CD14-positive monocyte (primary cell): ENCODE data around the gene ELMO3. TPM values are rescaled to one million over a fixed set of nuclear protein-coding genes. Genes with fewer than 3 reads are reported as not detected.

ENCODE experiments used
- DNase-seq, 3 donors: peaks; one replicate each; pipeline ENCODE4 v3.0.0-alpha.2; 2011 to 2022
- H2AFZ ChIP-seq: 2 replicates; pipeline ENCODE4 v1.6.0; 2012; ENCODE audit warnings: mild to moderate bottlenecking, low read depth, low read length, inconsistent platforms; ENCODE audit not compliant: insufficient read depth, poor library complexity, severe bottlenecking
- H3K27ac ChIP-seq, 2 donors: 1 replicate in 1 of 2; 2 replicates in 1 of 2; pipeline ENCODE4 v1.5.1; 2012 to 2013; ENCODE audit warnings: low read length in 2 of 2, control low read depth in 1 of 2, inconsistent platforms in 1 of 2, low read depth in 1 of 2, mild to moderate bottlenecking in 1 of 2
- H3K27me3 ChIP-seq, 2 donors: one replicate each; pipeline versions ENCODE4 v1.6.0 to v1.6.1; 2011 to 2013; ENCODE audit warnings: low read length in 2 of 2; ENCODE audit not compliant: control insufficient read depth in 2 of 2, insufficient read depth in 2 of 2
- H3K36me3 ChIP-seq, 2 donors: replicated peaks in 1 of 2; 1 replicate in 1 of 2; 2 replicates in 1 of 2; pipeline versions ENCODE4 v1.5.1 to v1.6.1; 2012 to 2013; ENCODE audit warnings: low read length in 2 of 2, control low read depth in 1 of 2, inconsistent platforms in 1 of 2, mild to moderate bottlenecking in 1 of 2; ENCODE audit not compliant: insufficient read depth in 2 of 2, control insufficient read depth in 1 of 2
- H3K4me1 ChIP-seq, 2 donors: 1 replicate in 1 of 2; 2 replicates in 1 of 2; pipeline versions ENCODE4 v1.5.1 to v1.6.1; 2012 to 2013; ENCODE audit warnings: low read length in 2 of 2, control low read depth in 1 of 2, inconsistent platforms in 1 of 2, mild to moderate bottlenecking in 1 of 2, moderate library complexity in 1 of 2; ENCODE audit not compliant: insufficient read depth in 2 of 2, control insufficient read depth in 1 of 2
- H3K4me2 ChIP-seq: replicated peaks from 2 replicates; pipeline ENCODE3; 2012; ENCODE audit warnings: low read length, moderate library complexity, mild to moderate bottlenecking; ENCODE audit not compliant: poor library complexity, severe bottlenecking; ENCODE audit errors: extremely low read depth
- H3K4me3 ChIP-seq, 3 experiments: fragments of 200-600 bp in 1 of 3; sonication (generic) in 1 of 3; replicated peaks in 1 of 3; 1 replicate in 2 of 3; 2 replicates in 1 of 3; pipeline ENCODE4 v1.5.1; 2011 to 2013; ENCODE audit warnings: low read length in 3 of 3, mild to moderate bottlenecking in 3 of 3, control low read depth in 2 of 3, low read depth in 2 of 3, inconsistent platforms in 1 of 3, moderate library complexity in 1 of 3
- H3K79me2 ChIP-seq: 2 replicates; pipeline ENCODE4 v1.6.0; 2012; ENCODE audit warnings: mild to moderate bottlenecking, control low read depth, inconsistent platforms, low read length, moderate library complexity; ENCODE audit not compliant: insufficient read depth
- H3K9ac ChIP-seq: 2 replicates; pipeline ENCODE4 v1.6.0; 2017; ENCODE audit warnings: low read length, mild to moderate bottlenecking; ENCODE audit not compliant: insufficient read depth, poor library complexity, severe bottlenecking
- H3K9me3 ChIP-seq, 2 donors: replicated peaks in 1 of 2; 1 replicate in 1 of 2; 2 replicates in 1 of 2; pipeline versions ENCODE4 v1.5.1 to v1.6.1; 2012 to 2013; ENCODE audit warnings: low read length in 2 of 2, control low read depth in 1 of 2; ENCODE audit not compliant: control insufficient read depth in 1 of 2, insufficient read depth in 1 of 2
- H4K20me1 ChIP-seq: 2 replicates; pipeline ENCODE4 v1.6.0; 2012; ENCODE audit warnings: mild to moderate bottlenecking, low read length, control low read depth, moderate library complexity; ENCODE audit not compliant: insufficient read depth
- H3K27ac Mint-ChIP-seq, 7 donors: one replicate each; pipeline ENCODE4 v1.8.0; 2020; ENCODE audit warnings: mild to moderate bottlenecking in 7 of 7, mixed read lengths in 7 of 7, moderate library complexity in 6 of 7, inconsistent platforms in 2 of 7
- H3K27me3 Mint-ChIP-seq, 3 donors: one replicate each; pipeline ENCODE4 v1.8.0; 2021 to 2022; ENCODE audit warnings: low read depth in 3 of 3, mild to moderate bottlenecking in 3 of 3, mixed read lengths in 3 of 3, moderate library complexity in 3 of 3, inconsistent platforms in 1 of 3
- H3K36me3 Mint-ChIP-seq, 2 donors: one replicate each; pipeline ENCODE4 v1.8.0; 2020; ENCODE audit warnings: mixed read lengths in 2 of 2, inconsistent platforms in 1 of 2, mild to moderate bottlenecking in 1 of 2
- H3K4me1 Mint-ChIP-seq: one replicate; pipeline ENCODE4 v1.8.0; 2020; ENCODE audit warnings: mild to moderate bottlenecking, mixed read lengths
- H3K4me3 Mint-ChIP-seq, 2 donors: one replicate each; pipeline ENCODE4 v1.8.0; 2020; ENCODE audit warnings: mild to moderate bottlenecking in 2 of 2, mixed read lengths in 2 of 2, moderate library complexity in 1 of 2
- H3K9me3 Mint-ChIP-seq, 7 donors: one replicate each; pipeline ENCODE4 v1.8.0; 2020 to 2022; ENCODE audit warnings: mixed read lengths in 7 of 7, mild to moderate bottlenecking in 6 of 7, moderate library complexity in 6 of 7, inconsistent platforms in 2 of 7
- WGBS: methylation state at CpG from one replicate; pipeline ENCODE4 v1.1.5; 2013; ENCODE audit warnings: missing lambda C conversion rate; ENCODE audit not compliant: insufficient coverage; 5-methylcytosine and 5-hydroxymethylcytosine counted together
- intact Hi-C, 2 donors: fragments of 100-400 bp; cut with micrococcal nuclease; formaldehyde crosslinking; loops; one replicate each; pipeline versions ENCODE4 v1.15.0 to v1.15.1; 2023
- polyA plus RNA-seq, 3 donors: library from polyadenylated mRNA; depleted of rRNA in 1 of 3; unstranded in 2 of 3; stranded (reverse) in 1 of 3; fragments of 300-500 nt in 2 of 3; fragments of >200 nt in 1 of 3; fragmentation: Illumina TruSeq in 2 of 3; gene quantifications; 1 replicate in 2 of 3; 2 replicates in 1 of 3; pipeline ENCODE4 v1.2.3, GENCODE V29; 2012 to 2021
- TF ChIP-seq, protein P1 (sequence below): fragments of 200-600 bp; IDR thresholded peaks from one replicate; pipeline ENCODE4 v1.8.0; 2022; ENCODE audit warnings: antibody characterized with exemption, mild to moderate bottlenecking

Gene ELMO3
- polyA plus RNA-seq, 3 donors, result 0.15 to 7.0 TPM; not detected in 1

DNA sequence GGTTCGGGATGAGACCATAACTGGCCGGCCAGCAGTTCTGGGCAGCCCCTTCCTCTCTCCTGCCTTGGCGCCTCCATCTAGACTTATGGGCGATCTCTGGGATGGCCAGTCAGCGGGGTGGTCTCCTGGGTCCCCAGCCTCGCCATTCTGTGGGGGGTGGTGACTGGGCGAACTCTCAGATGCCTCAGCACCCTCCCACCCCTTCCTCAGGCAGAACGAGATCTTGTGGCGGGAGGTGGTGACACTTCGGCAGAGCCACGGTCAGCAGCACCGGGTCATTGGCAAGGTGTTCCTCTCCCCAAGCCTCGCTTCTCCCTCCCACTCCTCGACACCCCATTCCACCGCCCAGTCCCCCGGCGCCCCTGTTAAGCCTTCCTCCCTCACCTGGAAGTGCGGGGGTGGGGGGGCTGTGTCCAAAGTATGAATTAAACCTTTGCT is 32.8 kb upstream of the ELMO3 start:
- intact Hi-C loops, result no loop called here
- Histone ChIP-seq H2AFZ (no peak overlapping the region), H3K9ac (no peak overlapping the region), H4K20me1 (peaks cover 51% of the 10 kb centered on the region), H3K36me3 (no peaks in the 10 kb centered on the region), H3K27me3 (peaks cover 49 to 80% of the 10 kb centered on the region in 2 donors), H3K4me2 (no peak overlapping the region), H3K79me2 (no peaks in the 10 kb centered on the region), H3K4me3 (no peak overlapping the region), H3K27ac (no peak overlapping the region), H3K9me3 (peaks cover 0 to 37% of the 10 kb centered on the region in 2 donors), H3K4me1 (peaks cover 62 to 66% of the 10 kb centered on the region in 2 donors)
- TF ChIP-seq, protein P1, sequence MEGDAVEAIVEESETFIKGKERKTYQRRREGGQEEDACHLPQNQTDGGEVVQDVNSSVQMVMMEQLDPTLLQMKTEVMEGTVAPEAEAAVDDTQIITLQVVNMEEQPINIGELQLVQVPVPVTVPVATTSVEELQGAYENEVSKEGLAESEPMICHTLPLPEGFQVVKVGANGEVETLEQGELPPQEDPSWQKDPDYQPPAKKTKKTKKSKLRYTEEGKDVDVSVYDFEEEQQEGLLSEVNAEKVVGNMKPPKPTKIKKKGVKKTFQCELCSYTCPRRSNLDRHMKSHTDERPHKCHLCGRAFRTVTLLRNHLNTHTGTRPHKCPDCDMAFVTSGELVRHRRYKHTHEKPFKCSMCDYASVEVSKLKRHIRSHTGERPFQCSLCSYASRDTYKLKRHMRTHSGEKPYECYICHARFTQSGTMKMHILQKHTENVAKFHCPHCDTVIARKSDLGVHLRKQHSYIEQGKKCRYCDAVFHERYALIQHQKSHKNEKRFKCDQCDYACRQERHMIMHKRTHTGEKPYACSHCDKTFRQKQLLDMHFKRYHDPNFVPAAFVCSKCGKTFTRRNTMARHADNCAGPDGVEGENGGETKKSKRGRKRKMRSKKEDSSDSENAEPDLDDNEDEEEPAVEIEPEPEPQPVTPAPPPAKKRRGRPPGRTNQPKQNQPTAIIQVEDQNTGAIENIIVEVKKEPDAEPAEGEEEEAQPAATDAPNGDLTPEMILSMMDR, result no peak
- peaks cover 69 to 92% (median 83%) of the 10 kb centered on the region in 3 donors for H3K27me3 Mint-ChIP-seq
- peak overlapping the region; percentile 9 to 84 for H3K4me3 Mint-ChIP-seq
- 40% methylated on average over 4 of the region's 18 CpGs for WGBS
- peaks cover 0 to 29% (median 14%) of the 10 kb centered on the region in 7 donors for H3K9me3 Mint-ChIP-seq
- H3K27ac Mint-ChIP-seq, result peak overlapping the region in 1 of 7 donors; percentile 11
- H3K36me3 Mint-ChIP-seq, result peaks cover 15 to 18% of the 10 kb centered on the region in 2 donors
- H3K4me1 Mint-ChIP-seq, result peaks cover 48% of the 10 kb centered on the region
- no peak for DNase-seq

DNA sequence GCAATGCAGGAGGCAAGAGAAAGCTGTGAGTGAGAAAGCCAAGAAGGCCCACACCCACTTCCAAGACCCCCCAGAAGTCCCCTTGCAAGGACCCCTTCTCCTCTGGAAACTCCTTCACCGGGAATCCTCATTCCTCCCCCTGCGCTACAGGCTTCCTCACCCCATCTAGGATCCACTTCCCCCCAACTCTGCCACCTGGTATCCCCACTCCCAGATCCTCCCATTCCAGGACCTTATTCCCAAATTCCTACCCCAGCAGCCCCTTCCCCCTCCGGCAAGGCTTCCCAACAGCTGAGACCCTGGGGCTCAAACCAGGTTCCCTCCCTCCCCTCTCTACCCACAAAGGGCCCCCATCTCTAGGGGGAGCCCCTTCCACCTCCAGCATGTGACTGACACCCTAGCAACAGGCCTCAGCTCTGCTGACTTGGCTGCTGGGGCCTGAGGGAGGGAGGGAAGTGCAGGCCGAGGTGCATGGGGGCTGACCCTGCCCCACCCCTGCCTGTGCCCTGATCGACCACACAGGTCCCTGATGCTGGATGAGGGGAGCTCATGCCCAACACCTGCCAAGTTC is 32.2 kb upstream of the ELMO3 start:
- Histone ChIP-seq H3K27ac (no peak overlapping the region), H3K9me3 (peaks cover 0 to 34% of the 10 kb centered on the region in 2 donors), H4K20me1 (peaks cover 45% of the 10 kb centered on the region), H3K79me2 (no peaks in the 10 kb centered on the region), H3K27me3 (peaks cover 47 to 75% of the 10 kb centered on the region in 2 donors), H3K4me2 (no peak overlapping the region), H3K36me3 (no peaks in the 10 kb centered on the region), H2AFZ (no peak overlapping the region), H3K4me3 (no peak overlapping the region), H3K9ac (no peak overlapping the region), H3K4me1 (peaks cover 62 to 66% of the 10 kb centered on the region in 2 donors)
- peaks cover 0 to 28% (median 14%) of the 10 kb centered on the region in 7 donors for H3K9me3 Mint-ChIP-seq
- peaks cover 70 to 92% (median 80%) of the 10 kb centered on the region in 3 donors for H3K27me3 Mint-ChIP-seq
- DNase-seq, result no peak
- intact Hi-C loops, result no loop called here
- no peak overlapping the region for H3K27ac Mint-ChIP-seq
- peaks cover 19% of the 10 kb centered on the region in 2 donors for H3K36me3 Mint-ChIP-seq
- WGBS, result 71% methylated on average over 5 of the region's 5 CpGs
- TF ChIP-seq, protein P1, result no peak
- H3K4me3 Mint-ChIP-seq, result peak overlapping the region in 1 of 2 donors; percentile 84
- H3K4me1 Mint-ChIP-seq, result peaks cover 49% of the 10 kb centered on the region
